A673 (cell line): ENCODE results near the gene PEPD. TPM values are rescaled to one million over a fixed set of nuclear protein-coding genes. Genes with fewer than 3 reads are reported as not detected.

ENCODE experiments used
- BruUV-seq: library from RNA; stranded (reverse); fragments of 400-500 nt; replicated peaks from 2 replicates; lab custom pipeline; 2021; lab: Mats Ljungman, UMichigan
- CTCF ChIA-PET: fragments of 300-600 bp; sonication (Branson Sonifier 250); formaldehyde crosslinking; loops from one replicate; lab custom pipeline; 2022; ENCODE audit warnings: antibody characterized with exemption; lab: Charles Lee
- POLR2A ChIA-PET: fragments of 300-600 bp; sonication (Branson Sonifier 250); formaldehyde crosslinking; loops from one replicate; lab custom pipeline; 2022; ENCODE audit warnings: antibody characterized with exemption; ENCODE audit not compliant: low non-redundant PET; lab: Charles Lee
- DNase-seq: peaks from one replicate; pipeline ENCODE4 v3.0.0-alpha.2; 2015; ENCODE audit warnings: low spot score
- H3K27ac ChIP-seq: fragments of 200-600 bp; sonication (generic); 2 replicates; pipeline ENCODE4 v1.5.1; 2016; ENCODE audit warnings: mixed run types, low read depth, mild to moderate bottlenecking, mixed read lengths, antibody characterized with exemption, low read length; ENCODE audit not compliant: poor library complexity, severe bottlenecking
- H3K27me3 ChIP-seq: fragments of 200-600 bp; sonication (generic); replicated peaks from 2 replicates; pipeline ENCODE4 v1.6.1; 2017; ENCODE audit warnings: mixed run types, low read depth, mild to moderate bottlenecking, mixed read lengths, antibody characterized with exemption, low read length; ENCODE audit not compliant: insufficient read depth, poor library complexity
- H3K36me3 ChIP-seq: fragments of 200-600 bp; sonication (generic); 2 replicates; pipeline ENCODE4 v1.6.1; 2016; ENCODE audit warnings: mixed run types, mild to moderate bottlenecking, mixed read lengths, antibody characterized with exemption, low read length; ENCODE audit not compliant: insufficient read depth, poor library complexity, severe bottlenecking
- H3K4me1 ChIP-seq: fragments of 200-600 bp; sonication (generic); 2 replicates; pipeline ENCODE4 v1.6.1; 2017; ENCODE audit warnings: mixed run types, mild to moderate bottlenecking, mixed read lengths, antibody characterized with exemption, low read length; ENCODE audit not compliant: insufficient read depth, poor library complexity, severe bottlenecking
- H3K4me3 ChIP-seq: fragments of 200-600 bp; sonication (generic); 2 replicates; pipeline ENCODE4 v1.5.1; 2016; ENCODE audit warnings: low read depth, mixed run types, mild to moderate bottlenecking, mixed read lengths, low read length; ENCODE audit not compliant: poor library complexity, severe bottlenecking
- H3K9me3 ChIP-seq: fragments of 200-600 bp; sonication (generic); 2 replicates; pipeline ENCODE4 v1.6.1; 2016; ENCODE audit warnings: mixed run types, low read depth, mild to moderate bottlenecking, mixed read lengths, antibody characterized with exemption, low read length; ENCODE audit not compliant: poor library complexity, severe bottlenecking
- EZH2 ChIP-seq: fragments of 200-600 bp; sonication (generic); IDR thresholded peaks from 2 replicates; pipeline ENCODE4 v1.6.1; 2017; ENCODE audit warnings: borderline replicate concordance, low read depth, mild to moderate bottlenecking, mixed read lengths, antibody characterized with exemption, low read length; ENCODE audit not compliant: poor library complexity, severe bottlenecking
- intact Hi-C: fragments of 100-400 bp; cut with micrococcal nuclease; formaldehyde crosslinking; loops from one replicate; pipeline ENCODE4 v1.10.0; 2022; ENCODE audit not compliant: unreplicated experiment
- total RNA-seq: library from RNA; stranded (reverse); gene quantifications from 2 replicates; pipeline ENCODE4 v1.2.3, GENCODE V29; 2021
- TF ChIP-seq, protein P1 (sequence below): fragments of 300-800, 200-600 bp; sonication (generic); conservative IDR thresholded peaks from 2 replicates; pipeline ENCODE4 v1.5.1; 2017; ENCODE audit warnings: low read depth, mild to moderate bottlenecking, antibody characterized with exemption, low read length, moderate library complexity, mixed read lengths

The PEPD gene
- total RNA-seq, 1 experiment from 2014 or later: 82.2 TPM

DNA sequence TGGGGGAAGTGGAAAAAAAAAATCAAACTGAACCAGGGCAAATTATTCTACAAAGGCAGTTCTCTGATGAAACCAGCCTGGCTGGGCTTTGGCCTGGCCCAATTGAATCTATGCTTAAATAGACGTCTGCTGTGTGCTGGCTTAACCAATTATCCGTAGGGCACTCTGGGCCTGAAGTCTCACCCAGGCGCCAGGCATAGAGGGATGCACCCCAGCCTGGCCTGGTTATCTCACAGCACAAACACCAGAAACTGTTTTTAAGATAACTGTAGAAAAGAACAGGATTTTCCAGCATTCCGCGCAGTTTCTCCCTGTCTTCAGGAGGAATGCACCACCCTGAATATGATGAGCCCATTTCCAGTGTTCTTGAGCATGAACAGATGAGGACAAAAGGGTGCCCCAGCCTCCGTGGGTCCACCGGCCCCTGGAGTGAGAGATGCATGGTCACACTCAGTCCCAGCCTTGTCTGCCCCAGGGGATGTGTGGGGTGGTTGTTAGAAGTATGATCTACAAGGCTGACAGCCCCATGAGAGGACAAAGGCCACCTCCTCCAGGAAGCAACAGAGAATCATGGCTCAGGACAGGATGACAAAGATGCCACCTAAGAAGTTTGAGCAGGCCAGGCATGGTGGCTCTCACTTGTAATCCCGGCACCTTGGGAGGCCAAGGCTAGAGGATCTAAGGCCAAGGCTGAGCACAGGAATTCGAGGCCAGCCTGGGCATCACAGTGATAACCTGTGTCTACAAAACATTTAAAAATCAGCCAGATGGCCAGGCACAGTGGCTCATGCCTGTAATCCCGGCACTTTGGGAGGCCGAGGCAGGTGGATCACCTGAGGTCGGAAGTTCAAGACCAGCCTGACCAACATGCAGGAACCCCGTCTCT is 50.2 kb downstream of the PEPD start:
- Histone ChIP-seq H3K4me1 (peaks cover 23% of the 10 kb centered on the region), H3K27me3 (no peaks in the 10 kb centered on the region), H3K36me3 (no peaks in the 10 kb centered on the region), H3K27ac (no peak overlapping the region), H3K4me3 (no peak overlapping the region), H3K9me3 (no peaks in the 10 kb centered on the region)
- ChIA-PET POLR2A (no interaction called here), CTCF (no interaction called here)
- no TSS peak for BruUV-seq
- intact Hi-C loops: no loop called here
- no peak for DNase-seq
- no peak for TF ChIP-seq EZH2
- TF ChIP-seq, protein P1, sequence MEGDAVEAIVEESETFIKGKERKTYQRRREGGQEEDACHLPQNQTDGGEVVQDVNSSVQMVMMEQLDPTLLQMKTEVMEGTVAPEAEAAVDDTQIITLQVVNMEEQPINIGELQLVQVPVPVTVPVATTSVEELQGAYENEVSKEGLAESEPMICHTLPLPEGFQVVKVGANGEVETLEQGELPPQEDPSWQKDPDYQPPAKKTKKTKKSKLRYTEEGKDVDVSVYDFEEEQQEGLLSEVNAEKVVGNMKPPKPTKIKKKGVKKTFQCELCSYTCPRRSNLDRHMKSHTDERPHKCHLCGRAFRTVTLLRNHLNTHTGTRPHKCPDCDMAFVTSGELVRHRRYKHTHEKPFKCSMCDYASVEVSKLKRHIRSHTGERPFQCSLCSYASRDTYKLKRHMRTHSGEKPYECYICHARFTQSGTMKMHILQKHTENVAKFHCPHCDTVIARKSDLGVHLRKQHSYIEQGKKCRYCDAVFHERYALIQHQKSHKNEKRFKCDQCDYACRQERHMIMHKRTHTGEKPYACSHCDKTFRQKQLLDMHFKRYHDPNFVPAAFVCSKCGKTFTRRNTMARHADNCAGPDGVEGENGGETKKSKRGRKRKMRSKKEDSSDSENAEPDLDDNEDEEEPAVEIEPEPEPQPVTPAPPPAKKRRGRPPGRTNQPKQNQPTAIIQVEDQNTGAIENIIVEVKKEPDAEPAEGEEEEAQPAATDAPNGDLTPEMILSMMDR: no peak

DNA sequence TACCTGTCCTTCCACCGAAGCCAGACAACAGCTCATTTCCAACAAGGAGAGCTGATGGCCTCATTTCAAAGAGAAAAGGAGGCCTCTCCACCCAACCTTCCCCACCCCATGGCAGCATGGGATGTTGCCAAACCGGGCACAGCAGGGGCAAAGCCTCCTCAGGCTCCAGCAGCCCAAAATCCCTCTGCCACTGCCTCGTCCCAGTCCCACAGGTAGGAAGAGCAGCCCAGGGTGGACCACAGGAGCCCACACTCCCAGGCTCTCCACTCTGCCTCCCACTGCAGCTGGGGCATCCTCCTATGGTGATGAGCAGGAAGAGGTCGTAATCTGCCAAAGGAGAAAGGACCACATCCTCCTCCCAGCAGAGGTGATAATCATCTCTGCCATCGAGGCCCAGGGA is 50.9 kb downstream of the PEPD start:
- Histone ChIP-seq H3K27ac (no peak overlapping the region), H3K4me3 (no peak overlapping the region), H3K4me1 (peaks cover 23% of the 10 kb centered on the region), H3K9me3 (no peaks in the 10 kb centered on the region), H3K27me3 (no peaks in the 10 kb centered on the region), H3K36me3 (no peaks in the 10 kb centered on the region)
- no TSS peak for BruUV-seq
- POLR2A ChIA-PET: no interaction called here
- intact Hi-C loops: no loop called here
- CTCF ChIA-PET: no interaction called here
- no peak for TF ChIP-seq EZH2
- TF ChIP-seq, protein P1: no peak
- no peak for DNase-seq

- ChIA-PET CTCF (no interaction called here), POLR2A (no interaction called here)
- no peak for DNase-seq
- Histone ChIP-seq H3K27ac (no peak overlapping the region), H3K4me1 (peaks cover 23% of the 10 kb centered on the region), H3K36me3 (no peaks in the 10 kb centered on the region), H3K4me3 (no peak overlapping the region), H3K27me3 (no peaks in the 10 kb centered on the region), H3K9me3 (no peaks in the 10 kb centered on the region)
- intact Hi-C loops: no loop called here
- no peak for TF ChIP-seq EZH2
- TF ChIP-seq, protein P1: no peak
- no TSS peak for BruUV-seq
Observed at GRCh38 chr19:33470040-33470330, 51.6 kb downstream of the PEPD start.
